NCI-H146 treated with DMSO at 0.1 percent for 48 hours (cell line): Measurements from ENCODE around the gene MBP.
A peak's percentile ranks its signal among the peaks of the same experiment; 100 is the strongest.

ENCODE experiments used
- DNase-seq: peaks from one replicate; lab custom pipeline; 2025; ENCODE audit not compliant: unreplicated experiment; lab: John Stamatoyannopoulos, UW

Gene MBP

GRCh38 chr18:77132369-77133050 lies at the start of gene MBP:
MBP (minus strand) TSS chr18:77132783; CDS start chr18:77105261, 27,522 bp downstream.
- DNase-seq = peak; percentile 87

- no peak for DNase-seq
Measured at GRCh38 chr18:77181950-77182707, 49.5 kb upstream of the MBP start.

DNA sequence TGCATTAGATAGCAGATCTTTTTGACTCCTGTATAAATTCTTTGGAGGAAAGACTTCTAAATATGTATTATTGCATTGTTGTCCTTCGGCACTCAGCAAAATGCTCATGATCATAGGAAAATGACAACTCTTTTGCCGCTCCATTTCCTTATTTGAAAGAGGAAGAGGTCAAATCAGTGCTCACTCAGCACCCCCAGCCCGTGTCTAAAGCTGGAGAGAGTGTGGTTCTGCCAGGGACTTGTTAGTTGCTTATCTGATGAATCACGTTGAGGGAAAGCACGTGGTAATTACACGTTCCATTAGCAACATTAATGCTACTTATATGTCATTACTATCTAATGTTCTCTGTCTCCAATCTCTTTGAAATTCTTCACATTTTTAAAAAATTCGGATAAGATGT lies 46.0 kb upstream of the MBP start:
- no peak for DNase-seq

- no peak for DNase-seq
Measured at GRCh38 chr18:77177009-77177408, 44.4 kb upstream of the MBP start.

GRCh38 chr18:77173275-77174030 lies 40.9 kb upstream of the MBP start:
- peak; percentile 74 for DNase-seq

DNA sequence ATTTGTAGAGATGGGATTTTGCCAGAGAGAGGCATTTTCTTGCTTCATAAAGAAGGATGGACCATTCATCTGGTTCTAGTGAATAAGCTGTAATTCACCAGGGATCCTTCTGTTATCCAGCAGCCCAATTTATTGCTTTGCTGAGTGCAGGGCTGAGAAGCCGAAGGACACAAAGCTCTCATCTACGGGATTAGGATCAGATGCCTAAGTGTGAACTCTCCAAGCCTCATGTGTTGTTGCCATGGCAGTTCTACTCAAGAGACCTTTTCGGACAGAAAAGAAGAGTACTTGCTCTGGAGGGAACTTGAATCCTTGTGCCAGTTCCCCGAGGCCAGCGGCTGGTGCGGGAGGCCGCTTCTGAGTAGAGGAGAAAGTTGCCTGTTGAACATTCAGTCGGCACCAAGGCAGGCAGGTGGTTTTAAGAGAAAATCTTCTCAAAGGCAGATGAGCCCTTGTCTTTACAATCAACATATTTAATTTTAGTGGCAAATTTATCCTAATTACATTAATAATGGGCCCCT lies 38.4 kb upstream of the MBP start:
- DNase-seq = no peak

DNA sequence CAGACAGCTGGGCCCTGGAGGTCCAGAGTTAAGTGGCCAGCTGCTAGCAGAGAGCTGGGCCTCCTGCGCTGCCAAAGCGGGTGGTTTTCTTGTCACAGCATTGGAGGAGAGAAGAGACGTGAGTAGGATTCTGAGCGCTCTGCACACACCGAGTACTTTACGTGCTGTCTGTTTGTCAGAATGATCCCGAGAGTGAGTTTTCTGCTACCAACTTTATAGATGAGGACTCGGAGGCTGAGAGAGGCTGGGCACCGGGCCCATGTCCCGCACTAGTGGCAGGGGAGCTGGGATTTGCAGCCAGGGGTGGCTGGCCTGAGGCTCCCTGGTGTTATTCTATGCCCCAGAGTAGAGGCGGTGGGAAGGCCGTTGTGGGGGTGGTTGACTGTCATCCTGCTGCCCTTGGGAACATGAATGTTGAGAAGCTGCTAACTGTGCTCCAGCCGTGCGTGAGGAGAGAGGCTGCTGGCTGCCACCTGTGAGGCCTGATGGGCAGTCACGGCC lies 36.3 kb upstream of the MBP start:
- no peak for DNase-seq

GRCh38 chr18:77167251-77167650 lies 34.7 kb upstream of the MBP start:
- no peak for DNase-seq

GRCh38 chr18:77166523-77166922 lies 33.9 kb upstream of the MBP start:
- DNase-seq = no peak

GRCh38 chr18:77165503-77166188 lies 33.1 kb upstream of the MBP start:
- DNase-seq = no peak

DNA sequence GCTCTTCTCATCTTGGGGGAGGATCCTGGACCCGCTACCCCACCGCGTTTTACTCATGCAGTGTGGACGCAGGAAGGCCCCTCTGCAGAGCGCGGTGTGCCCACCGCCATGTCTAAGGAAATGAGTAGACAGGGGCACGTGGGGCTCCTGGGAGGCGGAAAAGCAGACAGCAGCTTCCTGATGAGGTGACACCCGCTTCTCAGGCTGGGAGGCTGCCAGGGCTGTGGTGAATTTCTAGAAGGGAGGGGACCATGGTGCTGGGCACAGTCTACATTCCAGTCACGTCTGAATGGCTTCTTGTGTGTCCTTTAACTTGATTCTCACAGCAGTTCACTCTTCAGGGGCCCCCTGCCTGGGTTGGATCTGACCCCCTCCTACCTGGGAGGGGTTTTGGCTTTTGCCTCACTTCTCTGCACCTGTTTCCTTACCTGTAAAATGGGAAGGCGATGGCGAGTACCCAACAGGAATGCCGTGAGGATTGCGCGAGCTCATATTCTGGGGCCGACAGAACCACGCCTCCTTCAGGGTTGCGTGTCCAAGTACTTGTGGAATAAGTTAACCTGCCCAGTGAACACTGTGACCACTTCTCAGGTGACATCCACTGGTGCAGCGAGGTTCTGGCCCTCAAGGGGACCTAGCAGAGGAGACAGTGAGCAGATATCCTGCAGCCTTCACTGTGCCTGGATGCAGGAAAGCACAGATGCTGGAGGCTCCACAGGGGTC lies 32.3 kb upstream of the MBP start:
- no peak for DNase-seq

DNA sequence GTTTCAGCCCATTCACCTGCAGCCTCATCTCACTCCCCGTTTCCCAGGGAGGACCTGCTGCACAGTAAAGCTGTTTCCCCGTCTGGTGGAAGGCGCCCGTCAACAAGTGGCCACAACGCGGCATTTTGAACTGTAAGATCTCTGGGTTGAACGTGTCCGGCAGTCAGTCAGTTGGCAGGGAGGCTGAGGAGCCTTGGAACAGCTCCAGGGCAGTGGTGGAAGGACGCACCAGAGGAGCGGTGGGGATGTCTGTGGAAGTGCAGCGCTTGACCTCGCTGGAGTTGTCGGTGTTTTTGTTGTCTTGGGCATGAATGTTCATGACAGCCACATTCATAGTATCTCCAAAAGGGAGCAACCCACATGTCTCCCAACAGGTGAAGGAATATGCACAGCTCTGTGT lies 31.4 kb upstream of the MBP start:
- DNase-seq = no peak

DNA sequence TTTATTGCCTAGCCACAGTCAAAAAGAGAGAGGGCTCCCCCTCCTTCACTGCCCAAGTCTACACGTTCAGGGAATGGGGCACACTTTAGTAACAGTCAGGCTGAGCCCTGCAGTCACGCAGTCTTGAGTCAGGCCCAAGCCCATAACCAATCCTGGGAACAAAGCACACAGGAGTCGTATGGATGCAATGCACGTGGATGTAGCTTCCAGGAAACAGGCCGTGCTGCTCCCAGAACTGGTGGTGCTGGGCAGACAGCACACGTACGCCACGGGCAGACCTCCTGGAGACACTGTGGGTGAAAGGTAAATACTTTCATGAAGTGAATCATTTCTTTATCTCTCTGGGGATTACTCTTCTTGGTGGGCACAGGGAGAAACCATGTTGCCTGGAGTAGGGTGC lies 30.0 kb upstream of the MBP start:
- no peak for DNase-seq

DNA sequence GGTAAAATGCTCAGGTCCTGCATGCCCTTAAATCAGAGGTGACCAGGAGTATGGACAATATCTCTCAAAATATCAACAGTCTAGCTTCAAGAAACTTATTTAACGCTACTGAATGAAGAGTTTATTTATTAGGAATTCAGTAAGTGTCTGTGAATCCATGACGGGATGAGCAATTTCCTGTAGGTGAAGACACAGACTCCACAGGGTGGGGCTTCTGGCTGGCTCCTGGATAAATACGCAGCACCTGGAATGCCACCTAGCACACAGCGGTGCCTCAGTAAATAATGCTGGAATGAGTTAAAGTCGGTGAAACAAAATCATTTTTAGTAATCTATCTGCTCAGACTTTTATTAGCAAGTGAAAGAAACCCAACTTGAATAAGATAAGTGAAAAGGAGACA lies 29.4 kb upstream of the MBP start:
- no peak for DNase-seq

GRCh38 chr18:77161383-77161782 lies 28.8 kb upstream of the MBP start:
- no peak for DNase-seq

- DNase-seq = no peak
Measured at GRCh38 chr18:77160515-77160914, 27.9 kb upstream of the MBP start.

GRCh38 chr18:77157312-77157711 lies 24.7 kb upstream of the MBP start:
- no peak for DNase-seq

DNA sequence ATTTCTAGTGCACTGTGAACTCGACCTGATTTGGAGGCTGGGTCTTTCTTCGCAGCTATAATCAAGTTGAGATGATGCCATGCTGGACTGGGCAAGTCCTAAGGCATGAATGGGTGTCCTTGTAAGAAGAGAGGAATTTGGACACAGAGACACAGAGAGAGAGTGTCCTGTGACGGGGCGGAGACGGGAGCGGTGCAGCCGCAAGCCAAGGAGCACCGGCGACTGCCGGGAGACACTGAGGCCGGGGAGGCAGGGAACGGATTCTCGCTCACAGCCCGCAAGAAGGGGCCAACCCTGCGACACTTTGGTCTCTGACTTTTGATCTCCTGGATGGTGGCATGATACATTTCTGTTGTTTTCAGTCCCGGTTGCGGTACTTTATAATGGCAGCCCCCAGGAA lies 22.4 kb upstream of the MBP start:
- no peak for DNase-seq

DNA sequence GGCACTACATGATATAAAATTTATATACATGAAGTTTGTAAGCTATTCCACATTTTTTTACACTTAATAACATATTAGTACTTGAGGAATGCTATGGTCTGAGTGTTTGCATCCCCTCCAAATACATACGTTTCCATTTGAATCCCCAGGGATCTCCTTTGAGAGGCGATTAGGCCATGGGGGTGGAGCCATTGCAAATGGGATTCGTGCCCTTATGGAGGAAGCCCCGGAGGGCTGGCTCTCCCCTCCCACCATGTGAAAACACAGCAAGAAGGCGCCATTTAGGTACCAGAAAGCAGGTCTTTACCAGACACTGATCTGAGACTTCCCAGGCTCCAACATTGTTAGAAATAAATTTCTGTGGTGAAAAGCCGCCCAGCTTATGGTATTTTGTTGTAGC lies 20.8 kb upstream of the MBP start:
- no peak for DNase-seq

DNA sequence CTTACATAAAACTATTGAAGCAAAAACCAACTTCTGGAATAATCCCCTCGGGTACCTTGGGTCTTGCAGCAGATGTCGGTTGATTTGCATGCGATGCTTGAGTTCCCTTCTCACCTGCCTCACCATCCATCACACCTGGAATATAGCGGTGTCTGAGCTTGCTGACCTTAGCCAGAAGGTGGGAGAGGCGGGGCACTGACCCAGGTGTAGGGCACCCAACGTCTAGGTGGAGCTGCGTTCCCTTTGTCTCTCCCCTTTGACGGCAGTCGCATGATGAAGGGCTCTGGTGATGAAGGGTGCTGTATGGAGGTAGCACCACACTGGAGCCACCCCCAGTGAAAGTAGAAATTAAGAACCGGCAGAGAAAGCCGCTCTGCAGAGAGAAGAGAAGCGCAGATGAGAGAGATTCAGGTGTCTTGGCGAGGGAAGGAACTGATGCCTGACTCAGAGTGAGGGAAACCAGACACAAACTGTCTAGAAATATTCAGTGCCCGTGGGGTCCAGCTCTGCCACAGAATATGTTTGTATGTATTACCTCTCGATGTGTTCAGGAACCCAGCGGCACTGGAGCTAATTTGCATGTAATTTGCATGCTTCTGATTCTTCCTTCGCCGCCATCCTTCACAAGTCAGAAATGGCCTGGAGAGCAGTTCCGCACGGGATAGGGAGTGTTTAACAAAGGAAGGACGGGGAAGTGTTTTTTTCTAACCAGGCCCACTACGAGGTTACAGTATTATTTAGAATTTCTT lies 19.4 kb upstream of the MBP start:
- no peak for DNase-seq
